ENCODE results near the gene PLA2G2F. TPM values are rescaled to one million over a fixed set of nuclear protein-coding genes. Genes with fewer than 3 reads are reported as not detected.

Gene PLA2G2F
- total and polyA plus RNA-seq, 2 of the 8 experiments (the other 6 are each of a cell fraction or from before 2014, with no cell fraction given) = not detected

DNA sequence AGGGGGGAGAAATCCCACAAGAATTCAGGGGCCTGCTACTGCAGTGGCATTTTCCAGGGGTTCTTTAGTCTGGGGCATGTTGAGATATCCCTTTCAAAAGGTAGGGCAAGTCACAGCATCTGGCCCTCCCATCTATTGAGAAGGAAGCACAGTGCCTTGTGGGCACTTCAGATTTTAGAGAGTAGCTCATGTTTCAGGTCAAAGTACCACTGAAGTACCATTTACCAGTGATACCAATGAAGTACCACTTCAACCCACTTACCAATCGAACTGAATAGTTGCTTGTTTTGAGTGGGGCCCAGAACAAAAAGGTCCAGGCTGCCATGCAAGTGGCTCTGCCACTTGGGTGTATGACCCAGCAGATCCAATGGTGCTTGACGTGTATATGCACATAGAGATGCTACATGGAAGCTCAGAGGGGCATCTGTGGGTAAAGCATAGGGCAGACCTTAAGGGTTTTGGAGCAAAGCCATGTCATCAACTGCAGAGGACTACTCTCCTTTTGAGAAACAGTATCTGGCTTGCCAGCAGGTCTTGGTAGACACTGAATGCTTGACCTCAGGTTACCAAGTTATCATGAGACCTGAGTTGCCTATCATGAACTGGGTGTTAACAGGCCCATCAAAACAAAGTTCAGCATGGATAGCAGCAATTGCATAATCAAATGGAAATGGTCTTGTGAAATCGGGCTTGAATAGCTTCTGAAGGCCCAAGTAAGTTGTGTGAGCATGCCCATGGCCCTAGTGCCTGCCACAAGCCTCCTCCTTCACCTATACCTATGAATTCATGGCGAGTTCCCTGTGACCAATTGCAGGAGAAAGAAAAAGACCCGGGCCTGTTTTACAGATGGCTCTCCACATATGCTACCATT lies 43.3 kb upstream of the PLA2G2F start:
- Histone ChIP-seq H4K20me1 (replicated peaks in 1 of 2; ENCODE audit: control insufficient read depth in 1 of 2, insufficient read depth in 2 of 2, low read length in 2 of 2) (no peaks in the 10 kb centered on the region), H3K23me2 (ENCODE audit: low read depth, low read length) (no peaks in the 10 kb centered on the region), H3K56ac (replicated peaks; ENCODE audit: insufficient read length, low read depth, low read length) (no peak overlapping the region), H3K79me2 (ENCODE audit: control insufficient read depth in 1 of 2, insufficient read depth in 2 of 2, low read length in 2 of 2) (no peaks in the 10 kb centered on the region), H2AK5ac (ENCODE audit: low read depth, low read length) (no peak overlapping the region), H2BK20ac (ENCODE audit: low read length) (no peak overlapping the region), H4K8ac (ENCODE audit: extremely low read depth, insufficient read depth, low read length) (no peak overlapping the region), H4K5ac (ENCODE audit: insufficient read length, low read depth, low read length) (no peak overlapping the region), H3K27me3 (replicated peaks in 1 of 4; ENCODE audit: control insufficient read depth in 3 of 4, extremely low read depth in 1 of 4, insufficient read depth in 3 of 4, low read length in 3 of 4) (no peaks in the 10 kb centered on the region; a peak in 2 of 7 replicates), H3K9me3 (ENCODE audit: insufficient read depth in 2 of 2, low read depth in 1 of 2, low read length in 1 of 2) (peaks cover 29 to 41% of the 10 kb centered on the region in 2 experiments), H3K14ac (ENCODE audit: insufficient read length) (no peak overlapping the region), H3K4me3 (ENCODE audit: extremely low read depth in 1 of 4, insufficient read depth in 2 of 4, low read depth in 3 of 4, low read length in 4 of 4) (no peak overlapping the region), H3K4me2 (ENCODE audit: insufficient read depth in 1 of 2, low read depth in 2 of 2, low read length in 2 of 2) (no peak overlapping the region), H3K4me1 (replicated peaks in 1 of 4; ENCODE audit: control insufficient read depth in 3 of 4, insufficient read depth in 4 of 4, low read length in 3 of 4) (peaks cover 0 to 2% (median 0%) of the 10 kb centered on the region in 4 experiments; a peak in 2 of 7 replicates), H2BK15ac (ENCODE audit: low read length) (no peak overlapping the region), H3K4ac (replicated peaks; ENCODE audit: insufficient read length, low read depth, low read length) (no peak overlapping the region), H3K79me1 (ENCODE audit: low read depth, low read length) (no peaks in the 10 kb centered on the region), H4K91ac (replicated peaks; ENCODE audit: insufficient read length, low read length) (no peak overlapping the region), H3K9ac (replicated peaks in 1 of 4; ENCODE audit: extremely low read depth in 1 of 4, low read depth in 3 of 4, low read length in 3 of 4) (no peak overlapping the region), H3K27ac (ENCODE audit: low read depth, low read length) (no peak overlapping the region), H2AFZ (ENCODE audit: low read length) (no peak overlapping the region), H2BK12ac (ENCODE audit: low read depth, low read length) (no peak overlapping the region), H3K36me3 (ENCODE audit: control insufficient read depth in 2 of 4, insufficient read depth in 4 of 4, low read length in 3 of 4) (no peaks in the 10 kb centered on the region), H3K18ac (ENCODE audit: extremely low read depth, low read length) (no peak overlapping the region), H2BK120ac (replicated peaks; ENCODE audit: low read depth, low read length) (no peak overlapping the region), H2BK5ac (ENCODE audit: low read depth, low read length) (no peak overlapping the region), H3K23ac (ENCODE audit: insufficient read length) (no peak overlapping the region)
- whole genome bisulfite sequencing, 2 experiments (ENCODE audit: extremely low coverage in 1 of 2, insufficient coverage in 1 of 2, insufficient read length in 1 of 2, insufficient replicate concordance in 2 of 2, low coverage in 1 of 2, low lambda C conversion rate in 2 of 2, missing lambda C conversion rate in 1 of 2) = 82% methylated on average over 5 of the region's 5 CpGs; no CpG with 5 or more reads in 1 of the 2 experiments
- POLR2A ChIA-PET (ENCODE audit: partially characterized antibody) = no interaction called here
- DNase-seq (ENCODE audit: low read depth in 1 of 2, low spot score in 2 of 2) (no peak), FAIRE-seq (no peak)
- CTCF ChIA-PET (ENCODE audit: partially characterized antibody) = interaction anchor here (0.8 to 1.8 kb wide), 6 partner anchors 15 to 398 kb away, joined by 3 to 6 read pairs (median 4); no protein-coding TSS in a partner anchor
- TF ChIP-seq, protein P1, sequence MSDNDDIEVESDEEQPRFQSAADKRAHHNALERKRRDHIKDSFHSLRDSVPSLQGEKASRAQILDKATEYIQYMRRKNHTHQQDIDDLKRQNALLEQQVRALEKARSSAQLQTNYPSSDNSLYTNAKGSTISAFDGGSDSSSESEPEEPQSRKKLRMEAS (IDR thresholded peaks at IDR 0.05) = no peak
- no peak for TF ChIP-seq SP4 (IDR thresholded peaks at IDR 0.05; ENCODE audit: low read length)
- TF ChIP-seq, protein P2, sequence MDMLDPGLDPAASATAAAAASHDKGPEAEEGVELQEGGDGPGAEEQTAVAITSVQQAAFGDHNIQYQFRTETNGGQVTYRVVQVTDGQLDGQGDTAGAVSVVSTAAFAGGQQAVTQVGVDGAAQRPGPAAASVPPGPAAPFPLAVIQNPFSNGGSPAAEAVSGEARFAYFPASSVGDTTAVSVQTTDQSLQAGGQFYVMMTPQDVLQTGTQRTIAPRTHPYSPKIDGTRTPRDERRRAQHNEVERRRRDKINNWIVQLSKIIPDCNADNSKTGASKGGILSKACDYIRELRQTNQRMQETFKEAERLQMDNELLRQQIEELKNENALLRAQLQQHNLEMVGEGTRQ (IDR thresholded peaks at IDR 0.05; ENCODE audit: low read length) = no peak
- TF ChIP-seq TEAD4 (IDR thresholded peaks at IDR 0.05; ENCODE audit: low read depth, low read length) = no peak
- TF ChIP-seq BRCA1 (IDR thresholded peaks at IDR 0.05; ENCODE audit: low read depth, low read length) = no peak
- no peak for TF ChIP-seq ASH2L (IDR thresholded peaks at IDR 0.05; ENCODE audit: low read length)
- no peak for TF ChIP-seq HDAC6 (IDR thresholded peaks at IDR 0.05; ENCODE audit: low read depth, low read length)
- no peak for TF ChIP-seq CHD2 (IDR thresholded peaks at IDR 0.05; ENCODE audit: low read length)
- no peak for TF ChIP-seq KDM5A (IDR thresholded peaks at IDR 0.05; ENCODE audit: low read length)
- no peak for TF ChIP-seq SP2 (IDR thresholded peaks at IDR 0.05; ENCODE audit: low read length)
- no peak for TF ChIP-seq RXRA (IDR thresholded peaks at IDR 0.05; ENCODE audit: insufficient read depth, low read depth, low read length)
- no peak for TF ChIP-seq CBX8 (IDR thresholded peaks at IDR 0.05; ENCODE audit: borderline replicate concordance, low read depth, low read length)
